ENCODE data around the gene UBE2B. TPM values are rescaled to one million over a fixed set of nuclear protein-coding genes. Genes with fewer than 3 reads are reported as not detected.

Gene UBE2B
- total RNA-seq, 1 donor from 2014 or later = 68.3 TPM

GRCh38 chr5:134387443-134387842, 16.1 kb downstream of the UBE2B start:
- TF ChIP-seq POLR2A (IDR thresholded peaks at IDR 0.05) (no peak), CTCF (IDR thresholded peaks at IDR 0.05) (no peak), POLR2AphosphoS5 (IDR thresholded peaks at IDR 0.05; ENCODE audit: insufficient read depth in 1 of 2, low read depth in 1 of 2) (no peak)
- no peak overlapping the region for H3K27ac ChIP-seq
- H3K36me3 ChIP-seq = peaks cover 0 to 84% of the 10 kb centered on the region in 2 donors
- no peak overlapping the region for H3K4me3 ChIP-seq
- no peaks in the 10 kb centered on the region for H3K27me3 ChIP-seq
- no peaks in the 10 kb centered on the region for H3K9me3 ChIP-seq
- intact Hi-C loops (cut with DNase I) = no loop called here
- no peak for DNase-seq (ENCODE audit: extremely low spot score in 2 of 2)
- no peaks in the 10 kb centered on the region for H3K4me1 ChIP-seq

- Histone ChIP-seq H3K27ac (no peak overlapping the region), H3K4me3 (no peak overlapping the region), H3K4me1 (no peaks in the 10 kb centered on the region), H3K9me3 (no peaks in the 10 kb centered on the region), H3K36me3 (peaks cover 0 to 81% of the 10 kb centered on the region in 2 donors), H3K27me3 (no peaks in the 10 kb centered on the region)
- DNase-seq (ENCODE audit: extremely low spot score in 2 of 2) = no peak
- TF ChIP-seq POLR2A (IDR thresholded peaks at IDR 0.05) (no peak), CTCF (IDR thresholded peaks at IDR 0.05) (no peak), POLR2AphosphoS5 (IDR thresholded peaks at IDR 0.05; ENCODE audit: insufficient read depth in 1 of 2, low read depth in 1 of 2) (no peak)
- intact Hi-C loops (cut with DNase I) = no loop called here
Observed at GRCh38 chr5:134392301-134392700, 20.9 kb downstream of the UBE2B start.

GRCh38 chr5:134394932-134395331, 23.6 kb downstream of the UBE2B start:
- Histone ChIP-seq H3K27me3 (no peaks in the 10 kb centered on the region), H3K27ac (no peak overlapping the region), H3K9me3 (no peaks in the 10 kb centered on the region), H3K36me3 (peaks cover 0 to 67% of the 10 kb centered on the region in 2 donors), H3K4me3 (no peak overlapping the region), H3K4me1 (no peaks in the 10 kb centered on the region)
- intact Hi-C loops (cut with DNase I) = no loop called here
- TF ChIP-seq POLR2AphosphoS5 (IDR thresholded peaks at IDR 0.05; ENCODE audit: insufficient read depth in 1 of 2, low read depth in 1 of 2) (no peak), POLR2A (IDR thresholded peaks at IDR 0.05) (no peak), CTCF (IDR thresholded peaks at IDR 0.05) (no peak)
- DNase-seq (ENCODE audit: extremely low spot score in 2 of 2) = no peak

- Histone ChIP-seq H3K27ac (no peak overlapping the region), H3K27me3 (no peaks in the 10 kb centered on the region), H3K4me3 (no peak overlapping the region), H3K9me3 (no peaks in the 10 kb centered on the region), H3K4me1 (no peaks in the 10 kb centered on the region), H3K36me3 (peaks cover 0 to 55% of the 10 kb centered on the region in 2 donors)
- intact Hi-C loops (cut with DNase I) = no loop called here
- no peak for TF ChIP-seq POLR2A (IDR thresholded peaks at IDR 0.05)
- no peak for TF ChIP-seq CTCF (IDR thresholded peaks at IDR 0.05)
- TF ChIP-seq POLR2AphosphoS5 (IDR thresholded peaks at IDR 0.05; ENCODE audit: insufficient read depth in 1 of 2, low read depth in 1 of 2) = no peak
- DNase-seq (ENCODE audit: extremely low spot score in 2 of 2) = no peak
Observed at GRCh38 chr5:134396274-134396673, 24.9 kb downstream of the UBE2B start.

- Histone ChIP-seq H3K36me3 (peaks cover 0 to 54% of the 10 kb centered on the region in 2 donors), H3K4me1 (no peaks in the 10 kb centered on the region), H3K27ac (no peak overlapping the region), H3K9me3 (no peaks in the 10 kb centered on the region), H3K4me3 (no peak overlapping the region), H3K27me3 (no peaks in the 10 kb centered on the region)
- no peak for DNase-seq (ENCODE audit: extremely low spot score in 2 of 2)
- TF ChIP-seq POLR2A (IDR thresholded peaks at IDR 0.05) = no peak
- TF ChIP-seq POLR2AphosphoS5 (IDR thresholded peaks at IDR 0.05; ENCODE audit: insufficient read depth in 1 of 2, low read depth in 1 of 2) = no peak
- TF ChIP-seq CTCF (IDR thresholded peaks at IDR 0.05) = no peak
- intact Hi-C loops (cut with DNase I) = no loop called here
Observed at GRCh38 chr5:134397196-134397595, 25.8 kb downstream of the UBE2B start.
